Endodermal cell (in vitro differentiated cells): ENCODE results near the gene SRP9. TPM values are rescaled to one million over a fixed set of nuclear protein-coding genes. Genes with fewer than 3 reads are reported as not detected.

Experiments used
- DNase-seq: peaks from one replicate; pipeline ENCODE4 v3.0.0-alpha.2; 2017
- H3K27ac ChIP-seq: 2 replicates; pipeline ENCODE4 v1.5.1; 2013; ENCODE audit warnings: mild to moderate bottlenecking, low read depth, low read length, moderate library complexity
- H3K27me3 ChIP-seq: 2 replicates; pipeline ENCODE4 v1.6.1; 2013; ENCODE audit warnings: mild to moderate bottlenecking, low read length, moderate library complexity; ENCODE audit not compliant: insufficient read depth, control insufficient read depth, poor library complexity, severe bottlenecking
- H3K36me3 ChIP-seq: 2 replicates; pipeline ENCODE4 v1.7.0; 2013; ENCODE audit warnings: mild to moderate bottlenecking, low read length, moderate library complexity; ENCODE audit not compliant: control insufficient read depth, insufficient read depth
- H3K4me1 ChIP-seq: one replicate; pipeline ENCODE4 v1.7.0; 2013; ENCODE audit warnings: low read length; ENCODE audit not compliant: control insufficient read depth, insufficient read depth
- H3K4me3 ChIP-seq: 2 replicates; pipeline ENCODE4 v1.5.1; 2013; ENCODE audit warnings: mild to moderate bottlenecking, low read length, moderate library complexity
- H3K9ac ChIP-seq: 2 replicates; pipeline ENCODE4 v1.6.1; 2013; ENCODE audit warnings: mild to moderate bottlenecking, low read length, moderate library complexity; ENCODE audit not compliant: poor library complexity, severe bottlenecking; ENCODE audit errors: extremely low read depth
- H3K9me3 ChIP-seq: 2 replicates; pipeline ENCODE4 v1.6.1; 2013; ENCODE audit warnings: mild to moderate bottlenecking, low read length, moderate library complexity; ENCODE audit not compliant: control insufficient read depth
- H3K27ac Mint-ChIP-seq: 2 replicates; pipeline ENCODE4 v1.8.0; 2020; ENCODE audit warnings: mixed read lengths
- H3K27me3 Mint-ChIP-seq: 2 replicates; pipeline ENCODE4 v1.8.0; 2021; ENCODE audit warnings: mild to moderate bottlenecking, mixed read lengths; ENCODE audit not compliant: insufficient read depth
- H3K36me3 Mint-ChIP-seq: 2 replicates; pipeline ENCODE4 v1.8.0; 2020; ENCODE audit warnings: low read depth, mixed read lengths
- H3K4me1 Mint-ChIP-seq: 2 replicates; pipeline ENCODE4 v1.8.0; 2020; ENCODE audit warnings: mixed read lengths
- H3K4me3 Mint-ChIP-seq: 2 replicates; pipeline ENCODE4 v1.8.0; 2020; ENCODE audit warnings: mild to moderate bottlenecking, moderate library complexity, mixed read lengths
- H3K9me3 Mint-ChIP-seq: 2 replicates; pipeline ENCODE4 v1.8.0; 2020; ENCODE audit warnings: mild to moderate bottlenecking, mixed read lengths
- WGBS, 2 experiments: methylation state at CpG; one replicate each; pipeline versions ENCODE4 v1.1.5 to v1.1.7; 2013; ENCODE audit warnings: missing lambda C conversion rate in 2 of 2, mixed read lengths in 1 of 2; ENCODE audit not compliant: insufficient coverage in 1 of 2, insufficient read length in 1 of 2; 5-methylcytosine and 5-hydroxymethylcytosine counted together
- total RNA-seq, 2 donors: library from RNA; stranded (reverse); fragmentation: NEBNext Ultra II Directional in 1 of 2; extraction: Animal tissue kit (Norgen Biotek cat#: 25700) in 1 of 2; gene quantifications; 2 replicates in 1 of 2; 3 replicates in 1 of 2; pipeline ENCODE4 v1.2.1, GENCODE V29; 2021
- TF ChIP-seq, protein P1 (sequence below): fragments of 200-600 bp; sonication (generic); conservative IDR thresholded peaks from 2 replicates; pipeline ENCODE4 v1.5.0; 2021; ENCODE audit warnings: antibody characterized with exemption, mild to moderate bottlenecking

SRP9 gene
- total RNA-seq, 2 donors from 2014 or later, result 286 to 319 TPM

DNA sequence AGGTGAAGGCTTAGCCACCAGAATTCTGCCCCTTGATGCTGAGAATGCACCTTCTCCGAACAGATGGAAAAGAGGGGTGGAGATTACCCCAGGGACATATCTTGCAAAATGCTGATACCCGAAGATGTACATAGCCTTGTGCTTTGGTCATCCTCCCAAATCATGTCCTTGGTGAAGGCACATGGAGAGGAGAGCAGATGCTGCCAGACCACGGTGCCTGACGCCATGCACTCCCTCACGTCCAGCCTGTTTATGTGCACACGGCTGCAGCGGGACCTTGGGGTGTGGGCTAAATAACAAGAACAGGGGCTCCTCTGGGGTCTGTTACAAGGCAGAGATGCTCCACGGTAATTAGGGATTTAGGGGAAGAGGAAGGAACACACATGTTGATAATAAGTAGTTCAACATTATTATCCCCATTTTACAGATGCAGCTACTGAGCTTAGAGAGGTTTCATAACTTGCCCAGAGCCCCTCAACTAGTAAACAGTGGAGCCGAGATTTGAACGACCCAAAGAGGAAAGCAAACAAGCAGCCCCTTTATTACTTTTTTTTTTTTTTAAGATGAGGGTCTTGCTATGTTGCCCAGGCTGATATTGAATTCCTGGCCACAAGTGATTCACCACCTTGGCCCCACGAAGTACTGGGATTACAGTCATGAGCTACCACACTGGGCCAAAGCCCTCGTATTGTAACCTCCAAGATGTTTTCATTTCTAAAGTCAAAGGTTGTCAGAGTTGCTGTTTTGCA lies 45.2 kb downstream of the SRP9 start:
- Histone ChIP-seq H3K36me3 (peaks cover 42% of the 10 kb centered on the region), H3K4me1 (peaks cover 16% of the 10 kb centered on the region), H3K27me3 (no peaks in the 10 kb centered on the region), H3K9me3 (no peaks in the 10 kb centered on the region), H3K4me3 (no peak overlapping the region), H3K9ac (no peak overlapping the region), H3K27ac (no peak overlapping the region)
- Mint-ChIP-seq H3K4me1 (peaks cover 40% of the 10 kb centered on the region), H3K4me3 (no peak overlapping the region), H3K27ac (no peak overlapping the region), H3K27me3 (no peaks in the 10 kb centered on the region), H3K36me3 (peaks cover 31% of the 10 kb centered on the region), H3K9me3 (no peaks in the 10 kb centered on the region)
- TF ChIP-seq, protein P1, sequence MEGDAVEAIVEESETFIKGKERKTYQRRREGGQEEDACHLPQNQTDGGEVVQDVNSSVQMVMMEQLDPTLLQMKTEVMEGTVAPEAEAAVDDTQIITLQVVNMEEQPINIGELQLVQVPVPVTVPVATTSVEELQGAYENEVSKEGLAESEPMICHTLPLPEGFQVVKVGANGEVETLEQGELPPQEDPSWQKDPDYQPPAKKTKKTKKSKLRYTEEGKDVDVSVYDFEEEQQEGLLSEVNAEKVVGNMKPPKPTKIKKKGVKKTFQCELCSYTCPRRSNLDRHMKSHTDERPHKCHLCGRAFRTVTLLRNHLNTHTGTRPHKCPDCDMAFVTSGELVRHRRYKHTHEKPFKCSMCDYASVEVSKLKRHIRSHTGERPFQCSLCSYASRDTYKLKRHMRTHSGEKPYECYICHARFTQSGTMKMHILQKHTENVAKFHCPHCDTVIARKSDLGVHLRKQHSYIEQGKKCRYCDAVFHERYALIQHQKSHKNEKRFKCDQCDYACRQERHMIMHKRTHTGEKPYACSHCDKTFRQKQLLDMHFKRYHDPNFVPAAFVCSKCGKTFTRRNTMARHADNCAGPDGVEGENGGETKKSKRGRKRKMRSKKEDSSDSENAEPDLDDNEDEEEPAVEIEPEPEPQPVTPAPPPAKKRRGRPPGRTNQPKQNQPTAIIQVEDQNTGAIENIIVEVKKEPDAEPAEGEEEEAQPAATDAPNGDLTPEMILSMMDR, result no peak
- no peak for DNase-seq
- WGBS, 2 experiments, result 93 to 98% methylated on average over 10 to 12 of the region's 12 CpGs

DNA sequence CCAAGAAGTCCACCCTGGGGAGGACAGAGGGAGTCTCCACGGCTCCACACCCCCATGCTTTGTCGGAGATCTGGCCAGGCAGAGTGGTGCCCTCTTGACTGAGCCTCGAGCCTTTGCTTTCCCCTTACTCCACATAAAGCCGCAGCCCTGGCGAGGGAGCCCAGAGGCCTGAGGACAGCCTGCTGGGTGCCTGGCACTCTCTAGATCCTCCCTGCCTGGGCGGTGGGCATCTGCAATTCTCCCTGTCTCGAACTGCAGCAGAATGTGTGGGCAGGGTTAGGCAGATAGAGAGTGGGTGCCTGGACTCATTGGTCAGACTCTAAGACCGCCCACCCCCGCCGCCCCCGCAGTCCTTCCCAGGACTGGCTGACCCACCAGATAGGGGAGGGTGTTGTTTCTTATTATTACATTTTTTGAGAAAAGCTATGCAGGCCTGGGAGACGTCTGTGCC lies 46.2 kb downstream of the SRP9 start:
- H3K4me1 Mint-ChIP-seq, result peaks cover 32% of the 10 kb centered on the region
- peak overlapping the region; percentile 22 for H3K27ac ChIP-seq

DNA sequence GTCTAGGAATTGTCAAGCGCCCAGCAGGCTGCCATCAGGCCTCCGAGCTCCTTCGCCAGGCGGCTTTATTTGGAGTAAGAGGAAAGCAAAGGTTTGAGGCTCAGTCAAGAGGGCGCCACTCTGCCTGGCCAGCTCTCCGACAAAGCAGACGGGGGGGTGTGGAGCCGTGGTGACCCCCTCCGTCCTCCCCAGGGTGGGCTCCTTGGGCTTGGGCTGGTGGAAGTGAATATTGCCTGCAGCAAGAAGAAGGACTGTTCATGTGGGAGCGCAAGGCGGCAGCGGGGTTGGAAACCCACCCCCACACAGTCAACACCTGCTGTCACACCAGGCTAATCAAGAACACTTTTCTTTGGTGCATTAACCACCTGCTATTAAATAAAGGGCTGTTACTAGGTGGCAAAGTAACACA lies 46.9 kb downstream of the SRP9 start:
- H3K4me3 ChIP-seq, result no peak overlapping the region
- Mint-ChIP-seq H3K27me3 (no peaks in the 10 kb centered on the region), H3K4me1 (peaks cover 30% of the 10 kb centered on the region), H3K9me3 (no peaks in the 10 kb centered on the region), H3K36me3 (peaks cover 33% of the 10 kb centered on the region), H3K27ac (no peak overlapping the region), H3K4me3 (no peak overlapping the region)
- peak; percentile 66 for DNase-seq
- H3K4me1 ChIP-seq, result peaks cover 15% of the 10 kb centered on the region
- TF ChIP-seq, protein P1, result peak; percentile 17
- H3K27me3 ChIP-seq, result no peaks in the 10 kb centered on the region
- peak overlapping the region; percentile 13 for H3K9ac ChIP-seq
- peaks cover 43% of the 10 kb centered on the region for H3K36me3 ChIP-seq
- H3K9me3 ChIP-seq, result no peaks in the 10 kb centered on the region
- H3K27ac ChIP-seq, result no peak overlapping the region
- 67 to 79% methylated on average over 3 to 12 of the region's 12 CpGs for WGBS, 2 experiments

More for the DNA sequence above, 46.2 kb downstream of the SRP9 start:
- H3K4me3 Mint-ChIP-seq, result no peak overlapping the region
- Histone ChIP-seq H3K4me1 (peaks cover 15% of the 10 kb centered on the region), H3K27me3 (no peaks in the 10 kb centered on the region), H3K36me3 (peaks cover 39% of the 10 kb centered on the region), H3K9ac (no peak overlapping the region), H3K9me3 (no peaks in the 10 kb centered on the region), H3K4me3 (no peak overlapping the region)
- H3K9me3 Mint-ChIP-seq, result no peaks in the 10 kb centered on the region
- peak overlapping the region; percentile 33 for H3K27ac Mint-ChIP-seq
- H3K27me3 Mint-ChIP-seq, result no peaks in the 10 kb centered on the region
- TF ChIP-seq, protein P1, result no peak
- DNase-seq, result no peak
- WGBS, 2 experiments, result 81 to 87% methylated on average over 6 to 12 of the region's 12 CpGs
- peaks cover 31% of the 10 kb centered on the region for H3K36me3 Mint-ChIP-seq
